ENCODE results near the gene CENPK. TPM values are rescaled to one million over a fixed set of nuclear protein-coding genes. Genes with fewer than 3 reads are reported as not detected.

CENPK gene
- total and polyA plus RNA-seq, 8 donors: 0.58 to 43.2 (median 4.6) TPM; not detected in 1

- Histone ChIP-seq H3K4me3 (no peak overlapping the region), H3K4me1 (no peaks in the 10 kb centered on the region), H3K36me3 (no peaks in the 10 kb centered on the region), H3K27me3 (no peaks in the 10 kb centered on the region), H3K27ac (no peak overlapping the region), H3K9me3 (no peaks in the 10 kb centered on the region)
- intact Hi-C loops (cut with DNase I; ENCODE audit: low total_unique reads): no loop called here
- no peak for DNase-seq
- TF ChIP-seq CTCF (IDR thresholded peaks at IDR 0.05) (no peak), POLR2A (IDR thresholded peaks at IDR 0.05) (no peak), POLR2AphosphoS5 (IDR thresholded peaks at IDR 0.05) (no peak), EP300 (IDR thresholded peaks at IDR 0.05) (no peak)
- 78 to 95% (median 88%) methylated on average over 5 of the region's 5 CpGs for WGBS, 5 donors
Observed at GRCh38 chr5:65553941-65554340, 9.0 kb downstream of the CENPK start.

GRCh38 chr5:65548281-65548680, 14.7 kb downstream of the CENPK start:
- H3K4me3 ChIP-seq: no peak overlapping the region
- no peaks in the 10 kb centered on the region for H3K27me3 ChIP-seq
- 85 to 93% (median 92%) methylated on average over 7 of the region's 7 CpGs for WGBS, 5 donors
- no peaks in the 10 kb centered on the region for H3K36me3 ChIP-seq
- no peak overlapping the region for H3K27ac ChIP-seq
- DNase-seq: no peak
- intact Hi-C loops (cut with DNase I; ENCODE audit: low total_unique reads): no loop called here
- no peaks in the 10 kb centered on the region for H3K4me1 ChIP-seq
- no peaks in the 10 kb centered on the region for H3K9me3 ChIP-seq
- no peak for TF ChIP-seq POLR2A (IDR thresholded peaks at IDR 0.05)
- no peak for TF ChIP-seq CTCF (IDR thresholded peaks at IDR 0.05)
- TF ChIP-seq POLR2AphosphoS5 (IDR thresholded peaks at IDR 0.05): no peak
- TF ChIP-seq EP300 (IDR thresholded peaks at IDR 0.05): no peak

- no peak for DNase-seq
- 76 to 99% (median 91%) methylated on average over 5 of the region's 5 CpGs for WGBS, 5 donors
- Histone ChIP-seq H3K27me3 (no peaks in the 10 kb centered on the region), H3K36me3 (no peaks in the 10 kb centered on the region), H3K4me1 (no peaks in the 10 kb centered on the region), H3K27ac (no peak overlapping the region), H3K4me3 (no peak overlapping the region), H3K9me3 (no peaks in the 10 kb centered on the region)
- TF ChIP-seq POLR2A (IDR thresholded peaks at IDR 0.05): no peak
- intact Hi-C loops (cut with DNase I; ENCODE audit: low total_unique reads): no loop called here
Observed at GRCh38 chr5:65546141-65546540, 16.8 kb downstream of the CENPK start.

GRCh38 chr5:65544473-65544872, 18.5 kb downstream of the CENPK start:
- H3K36me3 ChIP-seq: no peaks in the 10 kb centered on the region
- H3K4me3 ChIP-seq: no peak overlapping the region
- DNase-seq: no peak
- no peak for TF ChIP-seq POLR2A (IDR thresholded peaks at IDR 0.05)
- no peak for TF ChIP-seq POLR2AphosphoS5 (IDR thresholded peaks at IDR 0.05)
- no peak for TF ChIP-seq EP300 (IDR thresholded peaks at IDR 0.05)
- TF ChIP-seq CTCF (IDR thresholded peaks at IDR 0.05): no peak
- no peaks in the 10 kb centered on the region for H3K4me1 ChIP-seq
- no peaks in the 10 kb centered on the region for H3K9me3 ChIP-seq
- 93 to 99% (median 97%) methylated on average over 4 of the region's 4 CpGs for WGBS, 5 donors
- H3K27me3 ChIP-seq: no peaks in the 10 kb centered on the region
- no peak overlapping the region for H3K27ac ChIP-seq
- intact Hi-C loops (cut with DNase I; ENCODE audit: low total_unique reads): no loop called here

GRCh38 chr5:65539827-65540226, 23.1 kb downstream of the CENPK start:
- Histone ChIP-seq H3K36me3 (no peaks in the 10 kb centered on the region), H3K27ac (no peak overlapping the region), H3K9me3 (no peaks in the 10 kb centered on the region), H3K4me3 (no peak overlapping the region), H3K27me3 (no peaks in the 10 kb centered on the region), H3K4me1 (no peaks in the 10 kb centered on the region)
- no peak for TF ChIP-seq POLR2AphosphoS5 (IDR thresholded peaks at IDR 0.05)
- no peak for TF ChIP-seq EP300 (IDR thresholded peaks at IDR 0.05)
- TF ChIP-seq POLR2A (IDR thresholded peaks at IDR 0.05): no peak
- no peak for TF ChIP-seq CTCF (IDR thresholded peaks at IDR 0.05)
- DNase-seq: no peak
- intact Hi-C loops (cut with DNase I; ENCODE audit: low total_unique reads): no loop called here

Measured in stomach (tissue), 9 donors.